KG1 (cell line): ENCODE data around the gene FAM163A.
"Not testable (repeated sequence)": the region's sequence is repeated elsewhere in the genome, so short reads cannot be mapped to it uniquely, and the experiment has no call there.

Experiments
- DNase-seq: peaks from one replicate; lab custom pipeline; 2025; lab: John Stamatoyannopoulos, UW

FAM163A gene

DNA sequence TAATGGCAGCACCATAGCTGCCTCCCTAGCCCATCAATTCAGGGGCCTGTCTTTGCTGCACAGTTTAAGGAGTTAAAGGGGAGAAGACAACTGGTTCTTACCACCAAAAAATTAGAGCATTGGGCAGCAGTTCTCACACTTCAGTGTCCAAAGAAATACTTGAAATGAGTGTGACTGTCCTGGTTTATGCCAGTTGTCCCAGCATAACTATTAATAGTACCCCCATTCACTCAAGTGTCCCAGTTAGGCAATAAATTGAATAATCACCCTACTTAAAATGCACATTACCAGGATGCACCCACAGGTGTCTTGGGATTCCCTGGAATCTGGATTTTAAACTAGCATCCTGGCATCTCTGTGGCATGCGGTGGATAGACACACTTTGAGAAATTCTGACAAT, 51.1 kb downstream of the FAM163A start:
- DNase-seq, result no peak

- DNase-seq, result no peak
These were observed 51.6 kb downstream of the FAM163A start for GRCh38 chr1:179794669-179795068.

GRCh38 chr1:179798213-179798863, 55.2 kb downstream of the FAM163A start:
- no peak for DNase-seq

DNA sequence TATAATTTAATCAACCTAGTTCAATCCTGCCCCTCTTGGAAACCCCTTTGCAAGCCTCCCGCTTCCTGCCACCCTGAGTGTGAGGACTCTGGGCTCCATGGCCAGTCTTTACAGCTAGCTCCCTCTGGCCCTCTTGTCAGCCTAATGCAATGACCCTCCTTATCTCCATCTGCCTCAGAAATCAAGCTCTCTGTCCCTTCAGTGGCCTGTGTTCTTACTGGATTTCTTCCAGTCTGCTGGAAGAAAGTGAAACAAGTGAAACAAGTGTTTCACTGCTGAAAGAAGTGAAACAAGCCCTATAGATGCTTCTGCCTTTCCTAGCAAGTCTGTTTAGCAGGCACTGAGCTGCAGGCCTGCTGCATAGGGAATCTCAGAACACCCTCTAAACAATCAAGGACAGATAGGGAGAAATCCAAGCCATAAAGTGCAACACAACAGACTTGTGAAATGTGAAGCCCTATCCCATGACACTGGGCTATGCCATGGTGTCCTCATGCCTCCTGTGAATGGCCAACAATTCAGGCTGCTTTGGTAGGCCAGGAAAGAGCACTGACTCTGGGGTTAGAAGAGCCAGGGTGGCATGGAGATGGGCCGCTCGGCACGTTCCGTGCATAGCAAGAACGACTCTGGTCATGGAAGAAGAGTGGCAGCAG, 55.9 kb downstream of the FAM163A start:
- no peak for DNase-seq

DNA sequence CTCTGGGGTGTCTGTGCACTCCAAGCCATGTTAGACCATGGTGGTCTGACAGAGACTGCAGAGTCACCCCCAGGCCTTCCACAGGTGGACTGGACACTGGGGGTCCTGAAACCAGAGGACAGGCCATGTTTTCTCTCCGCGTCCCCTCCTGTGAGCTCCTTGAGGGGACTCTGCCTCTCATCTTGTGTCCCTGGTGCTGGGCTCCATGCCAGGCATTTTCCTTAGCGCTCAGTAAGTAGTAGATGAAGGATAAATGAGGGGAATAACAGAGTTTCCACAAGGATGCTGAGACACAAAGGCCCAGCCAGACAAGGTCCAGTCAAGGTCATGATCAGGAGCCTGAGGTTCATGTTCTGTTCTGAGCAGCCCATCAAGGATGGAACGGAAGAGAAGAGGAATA, 57.4 kb downstream of the FAM163A start:
- no peak for DNase-seq

- DNase-seq, result no peak
These were observed 60.0 kb downstream of the FAM163A start for GRCh38 chr1:179803104-179803503.

GRCh38 chr1:179803918-179804317, 60.8 kb downstream of the FAM163A start:
- no peak for DNase-seq

- DNase-seq, result not testable (repeated sequence)
These were observed 61.3 kb downstream of the FAM163A start for GRCh38 chr1:179804417-179804816.

GRCh38 chr1:179805291-179806195, 62.5 kb downstream of the FAM163A start:
- DNase-seq, result no peak

- DNase-seq, result no peak
These were observed 63.2 kb downstream of the FAM163A start for GRCh38 chr1:179806333-179806732.

DNA sequence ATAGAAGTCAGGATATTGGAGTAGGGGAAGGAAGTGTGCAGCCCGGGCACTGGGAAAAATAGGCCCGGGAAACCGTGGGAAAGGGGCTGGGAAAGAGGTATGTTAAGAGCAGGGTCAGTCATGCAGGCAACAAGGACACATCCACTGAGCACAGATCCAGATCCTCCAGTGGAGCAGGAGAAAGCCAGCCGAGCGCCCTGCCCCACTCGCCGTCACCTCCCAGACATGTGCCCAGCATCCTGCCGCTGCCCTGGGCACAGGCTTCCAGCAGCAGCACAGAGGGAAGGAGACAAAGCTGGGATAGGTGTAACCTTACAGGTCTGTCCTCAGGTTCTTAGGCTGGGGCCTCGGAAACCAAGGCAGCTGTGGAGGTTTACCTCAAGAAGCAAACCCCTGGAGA, 64.2 kb downstream of the FAM163A start:
- no peak for DNase-seq

- no peak for DNase-seq
These were observed 64.8 kb downstream of the FAM163A start for GRCh38 chr1:179807691-179808485.

DNA sequence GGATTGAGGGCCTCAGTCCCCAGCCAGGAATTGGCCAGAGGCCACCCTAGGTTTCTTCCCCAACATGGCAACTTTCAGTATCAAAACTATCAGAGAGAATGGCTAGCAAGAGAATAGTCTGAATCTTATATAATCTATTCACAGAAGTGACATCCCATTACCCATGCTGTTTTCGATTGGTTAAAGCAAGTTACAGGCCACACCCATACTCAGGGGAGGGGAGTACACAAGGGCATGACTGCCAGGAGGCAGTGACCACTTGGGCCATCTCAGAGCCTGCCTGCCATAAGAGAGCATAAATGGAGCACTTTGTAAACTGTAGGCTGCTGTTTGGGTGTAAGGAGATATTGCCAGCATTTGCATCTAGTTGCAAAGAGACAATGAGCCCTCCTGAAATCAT, 65.4 kb downstream of the FAM163A start:
- DNase-seq, result no peak

- DNase-seq, result no peak
These were observed 66.6 kb downstream of the FAM163A start for GRCh38 chr1:179809506-179810366.

DNA sequence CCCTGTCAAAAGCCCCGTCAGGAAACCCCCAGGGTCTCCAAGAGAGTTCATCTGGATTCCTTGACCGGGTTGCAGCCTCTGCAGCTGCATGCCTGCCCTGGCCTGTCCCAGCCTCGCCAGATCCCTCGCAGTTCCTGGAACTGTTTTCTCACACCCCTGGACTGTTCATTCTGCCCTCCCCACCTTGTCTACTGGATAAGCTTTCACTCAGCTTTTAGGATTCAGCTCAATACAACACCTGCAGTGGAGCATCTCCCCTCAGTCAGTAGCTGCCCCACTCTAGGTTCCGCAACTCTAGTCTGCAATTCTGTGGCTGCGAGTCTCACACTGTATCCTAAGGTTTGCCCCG, 67.2 kb downstream of the FAM163A start:
- DNase-seq, result no peak

DNA sequence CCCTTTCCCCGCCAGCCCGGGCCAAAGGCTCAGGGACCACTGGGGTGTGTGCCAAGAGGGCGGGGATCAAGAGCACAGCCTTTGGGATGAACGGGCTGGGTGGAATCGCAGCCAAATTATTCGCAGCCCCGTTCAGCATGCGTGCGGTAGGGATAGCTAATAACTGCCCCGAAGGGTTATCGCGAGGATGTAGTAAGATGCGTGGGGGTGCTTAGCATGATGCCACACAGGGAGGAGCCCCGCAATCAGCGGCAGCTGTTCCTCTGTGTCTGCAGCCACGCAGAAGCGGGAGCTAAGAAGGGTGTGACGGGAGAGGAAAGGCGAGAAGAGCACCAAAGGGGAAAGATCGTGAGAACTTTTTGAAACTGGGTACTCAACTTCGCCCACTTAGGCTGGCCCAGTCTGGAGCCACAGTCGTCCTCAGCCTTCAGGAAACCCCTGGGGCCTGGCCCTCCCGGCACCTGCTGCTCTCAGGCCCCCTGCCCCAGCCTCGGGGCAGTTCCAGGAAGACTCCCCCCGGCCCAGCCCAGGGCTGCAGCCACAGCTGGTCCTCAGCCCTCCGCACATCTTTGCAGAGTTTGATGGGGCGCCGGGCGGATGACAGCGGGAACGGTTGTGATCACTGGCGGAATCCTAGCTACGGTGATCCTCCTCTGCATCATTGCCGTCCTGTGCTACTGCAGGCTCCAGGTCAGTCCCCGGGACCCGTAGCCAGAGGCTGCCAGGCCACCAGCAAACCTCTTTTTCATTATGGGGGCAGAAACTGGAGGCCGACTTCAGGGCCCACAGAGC, 69.6 kb downstream of the FAM163A start:
- no peak for DNase-seq

GRCh38 chr1:179813626-179814545, 70.8 kb downstream of the FAM163A start:
- no peak for DNase-seq

GRCh38 chr1:179814546-179814838, 71.4 kb downstream of the FAM163A start:
- DNase-seq, result no peak

DNA sequence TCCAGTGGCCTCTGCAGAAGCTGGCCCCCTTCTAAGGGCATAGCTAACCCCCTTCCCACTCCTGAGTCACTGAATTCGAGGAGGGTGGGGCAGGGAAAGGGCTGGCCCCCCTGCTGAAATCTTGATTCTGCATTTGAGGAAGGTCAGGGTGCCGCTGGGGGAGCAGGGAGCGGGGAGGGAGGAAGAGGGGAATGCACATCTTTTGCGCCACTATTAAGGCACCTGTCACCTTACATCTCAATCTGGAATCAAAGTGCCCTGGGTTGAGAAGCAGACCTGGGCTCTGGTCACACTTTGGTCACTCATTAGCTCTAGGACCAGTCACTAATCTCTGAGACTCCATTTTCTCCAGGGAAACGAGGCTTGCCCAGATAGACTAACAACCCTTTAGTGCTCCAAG, 72.5 kb downstream of the FAM163A start:
- no peak for DNase-seq
